Lower leg skin (tissue), 3 donors: ENCODE data around the gene ZNF280A.

Source experiments
- POLR2A ChIP-seq, 2 donors: fragments of 450-650 bp; IDR thresholded peaks; one replicate each; pipeline ENCODE4 v1.6.1; 2016 to 2017; ENCODE audit warnings: antibody characterized with exemption in 2 of 2, mild to moderate bottlenecking in 1 of 2, moderate library complexity in 1 of 2
- TF ChIP-seq, protein P1 (sequence below), 3 donors: fragments of 450-650 bp; IDR thresholded peaks; one replicate each; pipeline ENCODE4 v1.5.1; 2016; ENCODE audit warnings: antibody characterized with exemption in 3 of 3, mild to moderate bottlenecking in 3 of 3, moderate library complexity in 2 of 3

DNA sequence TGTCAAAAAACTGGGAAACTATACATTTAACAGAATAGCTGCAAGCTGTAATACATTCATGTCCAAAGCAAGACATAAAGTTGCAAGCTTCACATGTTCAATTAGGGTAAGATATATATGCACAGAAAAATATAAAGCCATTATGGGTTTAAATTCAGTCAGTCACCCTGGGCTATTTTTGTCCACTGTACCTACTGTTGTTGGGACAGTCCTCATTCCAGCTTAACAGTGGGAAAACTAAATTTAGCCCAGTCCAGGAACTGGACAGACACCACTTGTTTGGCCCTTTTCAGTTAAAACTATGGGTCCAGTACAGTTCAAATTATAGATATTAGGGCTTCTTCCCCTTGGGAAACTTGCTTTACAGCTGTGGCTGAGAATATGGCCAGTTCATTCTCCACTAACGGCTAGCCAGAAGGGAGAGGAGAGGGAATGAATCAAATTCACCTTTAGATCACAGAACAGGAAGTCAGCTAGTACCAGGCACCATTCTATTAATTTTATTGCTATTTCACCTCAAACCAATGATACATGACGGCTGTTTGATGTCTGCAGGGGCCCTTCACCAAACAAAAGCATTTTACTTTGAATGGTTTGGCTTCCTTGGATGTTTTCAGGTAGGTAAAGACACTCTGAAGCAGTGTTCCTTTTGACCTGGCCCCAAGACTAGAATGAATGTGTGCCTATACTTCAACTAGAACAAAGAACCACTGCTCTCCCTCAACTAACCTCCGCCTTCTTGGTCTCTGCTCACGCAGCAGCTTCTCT, 33.8 kb downstream of the ZNF280A start:
- TF ChIP-seq POLR2A (IDR thresholded peaks at IDR 0.05), result no peak
- TF ChIP-seq, protein P1, sequence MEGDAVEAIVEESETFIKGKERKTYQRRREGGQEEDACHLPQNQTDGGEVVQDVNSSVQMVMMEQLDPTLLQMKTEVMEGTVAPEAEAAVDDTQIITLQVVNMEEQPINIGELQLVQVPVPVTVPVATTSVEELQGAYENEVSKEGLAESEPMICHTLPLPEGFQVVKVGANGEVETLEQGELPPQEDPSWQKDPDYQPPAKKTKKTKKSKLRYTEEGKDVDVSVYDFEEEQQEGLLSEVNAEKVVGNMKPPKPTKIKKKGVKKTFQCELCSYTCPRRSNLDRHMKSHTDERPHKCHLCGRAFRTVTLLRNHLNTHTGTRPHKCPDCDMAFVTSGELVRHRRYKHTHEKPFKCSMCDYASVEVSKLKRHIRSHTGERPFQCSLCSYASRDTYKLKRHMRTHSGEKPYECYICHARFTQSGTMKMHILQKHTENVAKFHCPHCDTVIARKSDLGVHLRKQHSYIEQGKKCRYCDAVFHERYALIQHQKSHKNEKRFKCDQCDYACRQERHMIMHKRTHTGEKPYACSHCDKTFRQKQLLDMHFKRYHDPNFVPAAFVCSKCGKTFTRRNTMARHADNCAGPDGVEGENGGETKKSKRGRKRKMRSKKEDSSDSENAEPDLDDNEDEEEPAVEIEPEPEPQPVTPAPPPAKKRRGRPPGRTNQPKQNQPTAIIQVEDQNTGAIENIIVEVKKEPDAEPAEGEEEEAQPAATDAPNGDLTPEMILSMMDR (IDR thresholded peaks at IDR 0.05), result no peak
